HG02763 (cell line): Measurements from ENCODE around the gene ITGA8.
"Not testable (repeated sequence)": the region's sequence is repeated elsewhere in the genome, so short reads cannot be mapped to it uniquely, and the experiment has no call there.

Source experiments
- ATAC-seq: cut with Tn5 transposase; IDR thresholded peaks from one replicate; pipeline ENCODE4 v1.9.1; 2021; ENCODE audit warnings: mild to moderate bottlenecking, moderate library complexity; ENCODE audit not compliant: unreplicated experiment

Gene ITGA8

GRCh38 chr10:15690031-15690430 is 29.7 kb downstream of the ITGA8 start:
- no peak for ATAC-seq

- no peak for ATAC-seq
Measured at GRCh38 chr10:15684768-15685167, 35.0 kb downstream of the ITGA8 start.

DNA sequence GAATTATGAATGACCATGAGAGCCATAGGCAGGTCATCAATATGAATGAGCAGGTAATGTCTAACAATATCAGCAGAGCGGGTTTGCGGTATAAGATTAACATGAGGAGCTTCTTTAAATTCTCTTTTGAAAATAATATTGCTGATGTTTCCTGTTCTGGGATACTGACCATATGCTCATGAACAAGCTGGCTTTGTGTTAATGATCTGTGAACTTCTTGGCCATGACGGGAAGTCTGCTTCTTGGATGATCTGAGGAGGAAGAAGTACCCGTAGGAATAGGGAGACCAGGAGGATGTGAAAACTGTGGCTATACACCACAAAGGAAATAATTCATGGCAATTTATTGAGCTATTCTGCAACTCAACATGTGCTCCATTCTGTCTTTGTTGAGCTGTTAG is 38.6 kb downstream of the ITGA8 start:
- ATAC-seq, result no peak

DNA sequence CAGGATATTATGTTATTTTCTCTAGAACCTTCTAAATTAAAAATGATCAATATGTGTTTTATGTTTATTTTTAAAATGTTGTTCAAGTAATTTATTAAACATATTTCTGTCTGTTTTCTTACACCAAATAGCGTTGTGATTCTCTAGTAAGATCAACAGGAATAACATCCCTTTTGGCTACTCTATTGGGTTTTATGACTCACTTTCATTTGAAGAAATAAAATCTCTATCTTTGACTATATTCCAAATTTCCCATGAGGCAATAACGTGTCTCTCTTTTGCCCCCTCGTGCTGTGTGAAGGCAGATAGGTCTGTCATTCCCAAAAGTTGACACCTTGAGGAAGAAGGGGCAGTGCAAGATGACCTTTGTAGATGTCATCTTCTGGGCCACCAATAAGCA is 40.9 kb downstream of the ITGA8 start:
- ATAC-seq, result no peak

- no peak for ATAC-seq
Measured at GRCh38 chr10:15672469-15672868, 47.3 kb downstream of the ITGA8 start.

DNA sequence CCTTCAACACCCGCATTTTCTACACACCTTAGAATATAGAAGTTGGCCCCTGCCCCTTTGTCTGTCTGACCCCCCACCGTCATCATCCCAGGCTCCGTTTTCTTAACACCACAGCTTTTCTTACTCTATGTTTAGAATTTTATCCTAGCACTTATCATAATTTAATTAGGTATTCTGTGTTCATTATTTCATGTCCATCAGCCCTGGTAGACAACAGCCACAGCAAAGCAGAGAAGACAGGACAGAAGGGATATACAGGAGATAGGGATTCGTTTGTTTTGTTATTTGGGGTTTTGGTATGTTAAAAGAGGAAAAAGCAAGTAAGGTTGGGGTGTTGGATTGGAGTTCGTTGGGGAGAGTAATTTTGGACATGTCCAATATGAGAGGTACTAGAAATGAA is 48.8 kb downstream of the ITGA8 start:
- no peak for ATAC-seq

DNA sequence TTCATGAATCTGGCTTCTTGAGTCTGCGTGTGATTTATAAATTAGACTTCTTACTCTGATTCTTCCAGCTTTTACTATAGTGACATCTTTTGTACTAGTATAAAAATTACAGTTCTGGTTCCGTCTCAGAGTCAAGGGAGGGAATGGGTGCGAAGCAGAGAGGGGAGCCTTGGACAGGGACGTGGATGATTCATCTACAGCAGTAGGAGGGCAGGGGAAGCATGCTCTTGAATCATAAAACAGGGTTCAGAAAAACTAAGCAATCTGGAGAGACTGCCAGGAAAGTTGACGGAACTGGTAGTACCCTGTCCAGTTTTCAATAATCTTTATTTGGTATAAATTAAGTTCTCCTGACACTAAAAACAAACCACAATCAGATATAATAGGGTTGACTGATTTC is 58.1 kb downstream of the ITGA8 start:
- no peak for ATAC-seq

DNA sequence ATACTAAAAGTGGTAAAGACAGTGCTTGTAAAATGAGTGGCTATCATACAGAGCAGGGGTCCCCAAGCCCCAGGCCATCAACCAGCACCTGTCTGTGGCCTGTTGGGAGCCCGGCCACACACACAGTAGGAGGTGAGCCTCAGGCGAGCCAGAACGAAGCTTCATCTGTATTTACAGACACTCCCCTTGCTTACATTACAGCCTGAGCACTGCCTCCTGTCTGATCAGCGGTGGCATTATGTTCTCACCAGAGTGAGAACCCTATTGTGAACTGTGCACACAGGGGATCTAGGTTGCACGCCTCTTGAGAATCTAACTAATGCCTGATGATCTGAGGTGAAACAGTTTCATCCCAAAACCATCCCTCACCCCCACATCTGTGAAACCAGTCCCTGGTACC is 58.7 kb downstream of the ITGA8 start:
- no peak for ATAC-seq

GRCh38 chr10:15658069-15658702 is 61.5 kb downstream of the ITGA8 start:
- ATAC-seq, result no peak

GRCh38 chr10:15652757-15653156 is 67.0 kb downstream of the ITGA8 start:
- no peak for ATAC-seq

- ATAC-seq, result no peak
Measured at GRCh38 chr10:15652117-15652516, 67.6 kb downstream of the ITGA8 start.

GRCh38 chr10:15651175-15651574 is 68.5 kb downstream of the ITGA8 start:
- no peak for ATAC-seq

DNA sequence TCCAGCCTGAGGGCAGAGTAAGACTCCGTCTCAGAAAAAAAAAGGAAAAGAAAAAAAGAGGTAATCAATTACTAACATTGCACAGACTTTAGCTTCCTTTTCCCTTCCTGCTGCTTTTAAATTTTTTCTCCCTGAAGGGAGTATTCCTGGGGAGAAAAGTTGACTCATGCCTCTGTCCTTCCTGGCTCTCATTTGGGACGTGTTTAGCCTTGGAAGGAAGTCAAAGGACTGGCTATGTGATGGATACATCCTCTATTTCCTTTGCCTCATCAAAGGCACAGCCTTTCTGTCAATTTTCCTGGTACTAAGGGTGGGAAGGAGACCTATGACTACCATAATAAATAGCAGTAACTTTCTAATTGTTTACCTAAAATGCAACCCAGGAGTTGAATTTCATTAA is 77.6 kb downstream of the ITGA8 start:
- no peak for ATAC-seq

- no peak for ATAC-seq
Measured at GRCh38 chr10:15640536-15641085, 79.1 kb downstream of the ITGA8 start.

DNA sequence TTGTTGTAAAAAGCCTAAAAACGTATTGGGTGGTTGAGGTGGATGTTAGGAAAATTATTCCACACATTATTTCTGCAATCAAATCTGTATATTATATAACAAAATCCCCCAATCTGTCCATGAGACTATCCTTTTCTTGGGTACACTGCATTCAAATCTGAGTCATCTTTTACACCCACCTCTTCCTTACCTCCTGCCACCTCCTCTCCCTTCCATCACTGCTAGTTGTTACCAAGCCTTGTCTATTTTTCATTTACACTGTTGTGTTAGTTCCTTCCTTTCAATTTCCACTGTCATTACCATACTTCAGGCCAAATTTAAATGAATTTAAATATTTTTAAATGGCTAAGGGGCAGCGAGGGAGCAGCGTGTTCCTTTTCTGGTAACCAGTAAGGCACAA is 83.3 kb downstream of the ITGA8 start:
- ATAC-seq, result no peak

DNA sequence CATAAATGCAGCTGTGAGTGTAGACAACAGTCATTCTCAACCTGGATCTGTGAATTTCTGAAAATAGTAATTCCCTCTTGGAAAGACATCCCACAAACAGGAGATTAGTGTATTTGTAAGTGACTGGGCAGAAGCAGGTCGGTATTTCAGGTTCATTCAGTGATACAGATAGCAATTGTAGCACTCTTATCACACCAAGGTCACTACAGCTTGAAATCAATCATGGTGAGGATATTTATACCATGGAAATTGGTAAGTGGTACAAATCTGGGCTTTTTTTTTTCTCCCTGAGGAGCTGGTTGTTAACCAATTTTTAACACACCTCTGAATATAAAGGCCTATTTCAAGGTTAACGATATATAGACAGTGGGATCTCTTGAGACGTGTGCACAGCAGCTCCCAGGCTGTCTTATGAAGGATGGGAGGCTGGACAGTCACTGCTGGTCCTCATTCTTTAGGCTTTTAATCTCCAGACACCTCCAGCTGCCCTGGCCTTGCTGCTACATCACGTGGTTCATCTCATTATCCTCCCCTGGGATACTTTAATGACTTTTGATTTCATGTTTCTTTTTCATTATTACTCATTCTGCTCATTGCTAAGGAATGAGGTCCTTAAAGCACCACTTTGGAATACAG is 87.1 kb downstream of the ITGA8 start:
- no peak for ATAC-seq

- ATAC-seq, result not testable (repeated sequence)
Measured at GRCh38 chr10:15631205-15631604, 88.5 kb downstream of the ITGA8 start.

DNA sequence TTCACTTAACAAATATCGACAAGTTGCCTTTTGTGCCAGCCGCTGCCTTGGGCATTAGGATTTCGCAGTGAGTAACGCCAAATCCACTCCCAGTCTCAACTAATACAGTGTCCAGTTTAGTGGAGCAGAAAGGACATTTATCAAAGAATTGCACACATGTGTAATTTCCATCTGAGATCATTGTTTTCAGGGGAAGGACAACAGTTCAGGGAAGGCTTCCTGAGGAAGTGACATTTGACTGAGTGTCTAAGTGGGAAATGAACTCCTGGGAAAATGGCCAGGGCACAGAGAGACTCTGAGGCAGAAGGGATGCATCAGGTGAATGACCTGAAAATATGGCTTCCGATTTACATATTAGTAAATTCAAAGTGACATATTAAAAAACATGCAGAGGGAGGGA is 89.4 kb downstream of the ITGA8 start:
- ATAC-seq, result no peak

DNA sequence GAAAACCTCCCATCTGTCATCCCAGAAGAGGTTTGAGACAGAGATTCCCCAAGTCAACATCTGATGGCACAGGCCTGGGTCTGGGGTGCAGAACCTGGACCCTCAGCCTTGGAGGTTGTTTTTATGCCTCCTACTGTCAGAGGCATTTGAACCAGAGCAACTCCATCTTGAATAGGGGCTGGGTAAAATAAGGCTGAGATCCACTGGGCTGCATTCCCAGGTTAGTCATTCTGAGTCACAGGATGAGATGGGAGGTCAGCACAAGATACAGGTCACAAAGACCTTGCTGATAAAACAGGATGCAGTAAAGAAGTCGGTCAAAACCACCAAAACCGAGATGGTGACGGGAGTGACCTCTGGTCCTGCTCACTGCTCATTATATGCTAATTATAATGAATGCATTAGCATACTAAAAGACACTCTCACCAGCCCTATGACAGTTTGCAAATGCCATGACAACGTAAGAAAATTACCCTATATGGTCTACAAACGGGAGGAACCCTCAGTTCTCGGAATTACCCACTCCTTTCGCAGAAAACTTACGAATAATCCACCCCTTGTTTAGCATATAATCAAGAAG is 92.0 kb downstream of the ITGA8 start:
- ATAC-seq, result no peak

DNA sequence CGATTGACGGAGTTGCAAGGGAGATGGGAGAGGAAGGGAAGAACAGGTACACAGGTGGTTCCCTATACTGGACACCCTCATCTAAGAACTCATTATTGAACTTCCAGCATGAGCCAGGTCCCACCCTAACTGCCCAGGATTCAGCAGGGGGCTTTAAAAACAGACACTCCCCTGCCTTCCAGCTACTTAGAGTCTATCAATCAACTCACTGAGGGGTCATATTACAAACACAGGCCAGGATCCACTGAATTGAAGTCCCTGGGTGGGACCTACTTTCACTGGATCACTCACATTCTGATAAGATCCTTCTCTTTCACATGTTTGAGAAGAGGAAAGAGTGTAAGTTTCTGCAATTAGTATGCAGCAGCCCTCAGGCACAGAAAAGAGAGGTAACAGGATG is 92.8 kb downstream of the ITGA8 start:
- ATAC-seq, result no peak

DNA sequence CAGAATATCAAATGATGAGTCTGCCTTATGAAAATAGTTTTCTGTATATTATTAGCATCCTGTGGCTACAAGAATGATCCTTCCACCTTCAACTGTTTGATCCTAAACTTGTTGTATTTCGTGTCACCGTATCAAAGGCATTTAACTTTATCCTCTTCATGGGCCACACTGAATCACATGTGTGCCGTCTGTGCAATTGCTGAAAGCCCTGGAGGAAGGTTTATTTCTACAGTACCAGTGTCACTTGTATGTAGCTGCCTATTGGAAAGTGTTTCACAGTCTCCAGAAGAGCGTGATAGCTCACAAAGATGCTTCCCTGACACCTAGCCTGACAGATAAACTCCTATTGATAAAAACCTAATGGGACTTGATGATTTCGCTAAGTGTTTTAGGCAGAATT is 94.5 kb downstream of the ITGA8 start:
- ATAC-seq, result no peak
